ENCODE data around the gene ZNF506.

The ZNF506 gene

DNA sequence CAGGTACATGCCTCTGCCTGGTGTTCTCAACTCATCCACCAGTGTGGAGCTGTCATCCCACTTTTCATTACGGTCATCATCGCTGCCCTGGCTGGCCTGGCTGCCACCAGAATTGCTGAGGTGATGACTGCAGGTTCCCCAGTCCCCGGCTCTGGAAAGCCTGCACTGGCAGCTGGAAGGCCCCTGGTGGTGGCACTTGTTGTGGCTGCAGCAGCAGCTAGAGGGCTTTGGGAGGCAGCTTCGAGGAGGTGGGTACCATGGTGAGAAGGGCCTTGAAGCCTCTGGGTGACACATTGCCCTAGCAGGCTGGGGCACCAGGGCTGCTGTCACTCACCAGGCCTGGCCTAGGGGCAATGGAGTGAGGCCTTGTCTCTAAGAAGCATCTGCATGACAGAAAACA is 63.4 kb downstream of the ZNF506 start:
- no peaks in the 10 kb centered on the region for H3K9me3 ChIP-seq (ENCODE audit: control insufficient read depth in 5 of 5, low read length in 5 of 5)
- no peaks in the 10 kb centered on the region for H3K27me3 ChIP-seq (ENCODE audit: control insufficient read depth in 5 of 5, insufficient read depth in 4 of 5, low read length in 5 of 5)
- peaks cover 0 to 3% (median 0%) of the 10 kb centered on the region in 5 donors for H3K4me1 ChIP-seq (ENCODE audit: control insufficient read depth in 5 of 5, insufficient read depth in 5 of 5, low read length in 5 of 5)
- no peak overlapping the region for H3K9ac ChIP-seq (ENCODE audit: low read length in 5 of 5)
- no peak overlapping the region for H3K27ac ChIP-seq (ENCODE audit: low read depth, low read length)
- peaks cover 0 to 7% (median 0%) of the 10 kb centered on the region in 5 donors for H3K36me3 ChIP-seq (ENCODE audit: control insufficient read depth in 5 of 5, insufficient read depth in 5 of 5, low read length in 5 of 5)
- no peak overlapping the region for H3K4me3 ChIP-seq (ENCODE audit: low read depth in 1 of 5, low read length in 5 of 5)

DNA sequence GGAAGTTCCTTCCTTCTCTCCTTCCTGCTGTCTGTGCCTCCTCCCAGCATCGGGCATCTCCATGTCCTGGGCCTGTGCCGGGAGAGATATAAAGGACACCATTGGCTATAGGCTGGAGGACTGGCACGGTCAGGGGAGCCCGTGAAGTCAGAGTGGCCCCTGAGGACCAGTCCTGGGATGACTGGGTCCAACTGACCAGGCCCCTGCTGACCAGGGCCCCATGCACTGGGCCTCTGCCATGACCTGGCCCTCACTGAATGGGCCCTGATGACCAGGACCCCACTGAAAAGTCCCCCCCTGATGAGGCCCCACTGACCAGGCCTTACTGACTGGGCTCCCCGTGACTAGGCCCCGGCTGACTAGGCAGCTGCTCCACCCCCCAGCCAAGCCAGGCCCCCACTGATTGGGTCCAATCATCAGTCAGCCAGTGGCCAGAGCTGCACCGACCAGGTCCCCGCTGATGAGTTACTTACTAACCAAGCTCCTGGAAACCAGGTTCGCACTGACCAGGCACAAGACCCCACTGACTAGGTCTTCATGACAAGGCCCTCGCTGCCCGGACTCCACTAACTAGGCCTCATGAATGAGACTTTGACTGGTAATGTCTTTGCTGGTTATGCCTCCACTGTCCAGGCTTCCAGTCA is 68.7 kb downstream of the ZNF506 start:
- Histone ChIP-seq H3K27ac (ENCODE audit: low read depth, low read length) (no peak overlapping the region), H3K4me1 (ENCODE audit: control insufficient read depth in 5 of 5, insufficient read depth in 5 of 5, low read length in 5 of 5) (no peaks in the 10 kb centered on the region), H3K9me3 (ENCODE audit: control insufficient read depth in 5 of 5, low read length in 5 of 5) (no peaks in the 10 kb centered on the region), H3K4me3 (ENCODE audit: low read depth in 1 of 5, low read length in 5 of 5) (no peak overlapping the region), H3K27me3 (ENCODE audit: control insufficient read depth in 5 of 5, insufficient read depth in 4 of 5, low read length in 5 of 5) (no peaks in the 10 kb centered on the region), H3K36me3 (ENCODE audit: control insufficient read depth in 5 of 5, insufficient read depth in 5 of 5, low read length in 5 of 5) (peaks cover 0 to 3% (median 0%) of the 10 kb centered on the region in 5 donors), H3K9ac (ENCODE audit: low read length in 5 of 5) (no peak overlapping the region)

DNA sequence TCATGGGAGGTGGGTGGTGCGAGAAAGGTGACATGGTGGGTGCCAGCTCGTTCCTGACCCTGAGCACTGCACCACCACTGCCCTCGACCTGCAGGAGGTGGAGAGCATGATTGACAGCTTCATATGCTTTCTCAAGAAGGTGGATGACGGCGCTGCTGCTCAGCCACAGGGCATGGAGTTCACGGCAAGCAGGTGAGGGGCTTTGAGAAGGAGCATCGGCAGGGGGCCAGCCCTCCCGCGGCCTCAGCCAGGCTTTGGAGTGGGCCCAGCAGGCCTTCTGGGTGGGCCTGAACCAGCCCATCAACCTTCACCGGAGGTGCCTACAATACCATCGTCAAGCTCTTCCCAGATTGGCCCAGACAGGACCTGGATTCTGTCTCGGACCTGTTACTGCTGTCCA is 69.7 kb downstream of the ZNF506 start:
- no peaks in the 10 kb centered on the region for H3K4me1 ChIP-seq (ENCODE audit: control insufficient read depth in 5 of 5, insufficient read depth in 5 of 5, low read length in 5 of 5)

DNA sequence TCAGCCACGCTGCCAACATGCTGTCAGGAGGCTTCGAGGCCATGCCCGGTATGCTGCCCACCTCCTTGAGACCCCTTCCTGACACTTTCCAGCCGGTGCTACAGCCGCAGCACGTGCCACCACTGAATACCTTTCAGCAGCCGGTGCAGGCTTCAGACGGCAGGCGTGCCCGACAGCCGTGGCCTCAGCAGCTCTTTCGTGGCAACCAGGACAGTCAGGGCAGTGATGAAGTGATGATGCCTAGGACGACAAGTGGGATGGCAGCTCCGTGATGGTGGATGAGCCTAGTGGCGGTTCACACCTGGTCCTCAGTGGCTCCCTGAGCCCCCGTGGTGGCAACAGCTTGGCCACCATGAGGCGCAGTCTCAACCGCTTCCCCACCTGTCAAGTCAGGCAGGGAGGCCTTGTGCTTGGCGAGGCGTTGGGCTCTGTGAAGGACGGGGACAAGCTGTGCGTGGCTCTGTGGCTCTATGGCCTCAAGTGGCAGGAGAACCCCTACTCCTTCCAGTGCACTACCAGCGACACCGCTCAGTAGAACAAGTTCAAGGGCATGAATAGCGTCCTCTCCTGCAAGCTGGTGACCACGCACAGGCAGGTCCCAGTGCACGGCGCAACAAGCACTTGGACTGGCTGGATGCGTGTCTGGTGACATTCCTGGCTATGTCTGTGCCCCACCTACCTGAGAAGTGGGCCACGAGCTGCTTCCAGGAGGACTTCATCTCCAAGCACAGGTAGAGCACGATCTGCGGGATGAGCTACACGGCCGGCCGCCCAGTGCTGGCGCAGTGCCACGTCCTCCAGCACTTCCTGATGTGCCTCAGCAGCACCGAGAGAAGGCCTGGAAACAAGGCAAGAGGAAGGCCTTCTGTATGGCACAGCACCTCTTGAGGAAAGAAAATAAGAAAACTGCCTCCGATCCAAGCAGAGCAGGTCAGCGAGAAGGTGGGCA is 70.4 kb downstream of the ZNF506 start:
- no peak overlapping the region for H3K4me3 ChIP-seq (ENCODE audit: low read depth in 1 of 5, low read length in 5 of 5)
- peaks cover 0 to 3% (median 0%) of the 10 kb centered on the region in 5 donors for H3K27me3 ChIP-seq (ENCODE audit: control insufficient read depth in 5 of 5, insufficient read depth in 4 of 5, low read length in 5 of 5)
- H3K4me1 ChIP-seq (ENCODE audit: control insufficient read depth in 5 of 5, insufficient read depth in 5 of 5, low read length in 5 of 5): no peaks in the 10 kb centered on the region
- H3K9me3 ChIP-seq (ENCODE audit: control insufficient read depth in 5 of 5, low read length in 5 of 5): no peaks in the 10 kb centered on the region
- H3K9ac ChIP-seq (ENCODE audit: low read length in 5 of 5): no peak overlapping the region
- no peaks in the 10 kb centered on the region for H3K36me3 ChIP-seq (ENCODE audit: control insufficient read depth in 5 of 5, insufficient read depth in 5 of 5, low read length in 5 of 5)
- H3K27ac ChIP-seq (ENCODE audit: low read depth, low read length): no peak overlapping the region

More for the DNA sequence above, 69.7 kb downstream of the ZNF506 start:
- no peaks in the 10 kb centered on the region for H3K36me3 ChIP-seq (ENCODE audit: control insufficient read depth in 5 of 5, insufficient read depth in 5 of 5, low read length in 5 of 5)
- H3K27ac ChIP-seq (ENCODE audit: low read depth, low read length): no peak overlapping the region
- H3K9me3 ChIP-seq (ENCODE audit: control insufficient read depth in 5 of 5, low read length in 5 of 5): no peaks in the 10 kb centered on the region
- no peak overlapping the region for H3K4me3 ChIP-seq (ENCODE audit: low read depth in 1 of 5, low read length in 5 of 5)
- H3K9ac ChIP-seq (ENCODE audit: low read length in 5 of 5): no peak overlapping the region
- no peaks in the 10 kb centered on the region for H3K27me3 ChIP-seq (ENCODE audit: control insufficient read depth in 5 of 5, insufficient read depth in 4 of 5, low read length in 5 of 5)

DNA sequence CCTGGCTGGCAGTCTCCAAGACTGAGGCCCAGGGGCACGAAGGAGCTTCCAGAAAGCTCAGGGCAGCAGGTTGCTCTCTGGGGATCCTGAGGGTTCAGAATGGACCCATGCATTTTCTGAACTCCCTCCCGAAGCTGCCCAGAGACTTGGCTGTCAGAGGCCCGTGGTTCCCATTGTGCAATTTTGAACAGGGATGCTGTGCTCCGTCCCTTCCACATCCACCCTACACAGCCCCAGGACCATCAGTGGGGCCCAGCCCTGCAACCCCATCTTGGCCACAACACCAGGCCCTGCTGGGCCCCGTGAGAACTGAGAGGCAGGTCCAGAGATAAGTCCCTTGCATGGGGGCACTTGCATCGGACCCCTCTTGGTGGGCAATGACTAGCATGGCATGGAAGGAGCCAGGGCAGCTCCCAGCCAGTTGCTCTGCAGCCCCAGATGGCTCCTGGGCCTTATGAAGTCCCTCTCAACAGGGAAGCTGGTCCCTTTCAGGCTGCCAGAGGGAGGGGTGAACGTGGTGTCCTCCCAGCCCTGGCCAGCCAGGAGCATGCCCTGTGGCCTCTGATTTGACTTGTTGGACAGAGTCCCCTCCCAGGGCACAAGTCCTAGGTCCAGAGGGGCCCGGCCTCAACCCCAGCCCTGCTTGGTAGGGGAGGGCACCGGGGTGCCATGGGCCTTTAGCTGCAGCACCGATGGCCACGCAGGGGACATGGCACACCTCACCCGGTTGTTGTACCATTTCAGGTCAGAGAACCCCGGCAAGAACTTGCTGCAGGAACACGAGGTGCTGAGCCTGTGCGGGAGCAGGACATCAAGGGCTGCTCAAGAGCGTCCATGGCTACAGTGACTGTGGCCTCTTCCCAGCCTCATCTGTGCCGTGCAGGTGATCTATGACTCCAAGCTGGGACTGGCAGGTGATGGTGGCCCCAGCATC is 71.4 kb downstream of the ZNF506 start:
- Histone ChIP-seq H3K9ac (ENCODE audit: low read length in 5 of 5) (no peak overlapping the region), H3K4me1 (ENCODE audit: control insufficient read depth in 5 of 5, insufficient read depth in 5 of 5, low read length in 5 of 5) (no peaks in the 10 kb centered on the region), H3K4me3 (ENCODE audit: low read depth in 1 of 5, low read length in 5 of 5) (no peak overlapping the region), H3K36me3 (ENCODE audit: control insufficient read depth in 5 of 5, insufficient read depth in 5 of 5, low read length in 5 of 5) (no peaks in the 10 kb centered on the region), H3K9me3 (ENCODE audit: control insufficient read depth in 5 of 5, low read length in 5 of 5) (no peaks in the 10 kb centered on the region), H3K27ac (ENCODE audit: low read depth, low read length) (no peak overlapping the region), H3K27me3 (ENCODE audit: control insufficient read depth in 5 of 5, insufficient read depth in 4 of 5, low read length in 5 of 5) (peaks cover 0 to 3% (median 0%) of the 10 kb centered on the region in 5 donors)

DNA sequence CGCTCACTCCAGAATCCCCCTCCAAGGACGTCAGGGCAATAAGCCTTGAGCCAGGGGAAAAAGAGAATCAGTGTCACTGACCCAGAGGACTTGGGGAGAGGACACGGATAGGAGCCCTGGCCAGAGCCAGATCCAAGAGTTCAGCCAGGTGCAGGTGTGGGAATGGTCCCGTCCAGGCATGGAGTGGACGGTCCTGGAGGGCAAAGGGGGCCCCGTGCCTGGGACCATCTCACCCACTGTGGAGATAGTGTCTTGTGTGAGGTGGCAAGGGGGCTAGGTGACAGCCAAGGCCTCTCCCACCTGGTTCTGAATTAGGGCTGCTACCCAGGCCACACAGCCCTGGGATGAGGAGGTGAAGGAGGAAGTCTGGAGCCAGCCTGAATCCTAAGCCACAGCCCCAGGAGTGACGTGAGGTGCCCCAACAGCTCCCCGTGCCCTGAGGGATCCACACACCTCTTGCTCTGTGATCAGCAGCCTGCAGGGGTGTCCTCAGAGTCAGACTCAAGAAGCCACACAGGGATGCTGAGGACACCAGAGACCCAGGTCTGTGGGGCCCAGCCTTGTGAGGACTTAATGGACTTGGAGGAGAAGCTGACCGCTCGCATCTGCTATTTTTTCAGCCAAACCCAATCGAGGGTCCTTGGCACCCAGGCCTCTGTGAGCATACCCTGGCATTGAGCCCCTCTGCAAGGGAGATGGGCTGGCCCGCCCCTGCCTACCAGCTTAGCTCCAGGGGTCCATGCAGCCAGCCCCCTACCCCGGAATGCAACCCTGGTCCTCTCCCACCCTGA is 72.2 kb downstream of the ZNF506 start:
- no peaks in the 10 kb centered on the region for H3K9me3 ChIP-seq (ENCODE audit: control insufficient read depth in 5 of 5, low read length in 5 of 5)
- H3K27me3 ChIP-seq (ENCODE audit: control insufficient read depth in 5 of 5, insufficient read depth in 4 of 5, low read length in 5 of 5): peaks cover 0 to 3% (median 0%) of the 10 kb centered on the region in 5 donors
- H3K4me3 ChIP-seq (ENCODE audit: low read depth in 1 of 5, low read length in 5 of 5): no peak overlapping the region
- H3K27ac ChIP-seq (ENCODE audit: low read depth, low read length): no peak overlapping the region
- H3K9ac ChIP-seq (ENCODE audit: low read length in 5 of 5): no peak overlapping the region
- no peaks in the 10 kb centered on the region for H3K36me3 ChIP-seq (ENCODE audit: control insufficient read depth in 5 of 5, insufficient read depth in 5 of 5, low read length in 5 of 5)
- H3K4me1 ChIP-seq (ENCODE audit: control insufficient read depth in 5 of 5, insufficient read depth in 5 of 5, low read length in 5 of 5): no peaks in the 10 kb centered on the region

DNA sequence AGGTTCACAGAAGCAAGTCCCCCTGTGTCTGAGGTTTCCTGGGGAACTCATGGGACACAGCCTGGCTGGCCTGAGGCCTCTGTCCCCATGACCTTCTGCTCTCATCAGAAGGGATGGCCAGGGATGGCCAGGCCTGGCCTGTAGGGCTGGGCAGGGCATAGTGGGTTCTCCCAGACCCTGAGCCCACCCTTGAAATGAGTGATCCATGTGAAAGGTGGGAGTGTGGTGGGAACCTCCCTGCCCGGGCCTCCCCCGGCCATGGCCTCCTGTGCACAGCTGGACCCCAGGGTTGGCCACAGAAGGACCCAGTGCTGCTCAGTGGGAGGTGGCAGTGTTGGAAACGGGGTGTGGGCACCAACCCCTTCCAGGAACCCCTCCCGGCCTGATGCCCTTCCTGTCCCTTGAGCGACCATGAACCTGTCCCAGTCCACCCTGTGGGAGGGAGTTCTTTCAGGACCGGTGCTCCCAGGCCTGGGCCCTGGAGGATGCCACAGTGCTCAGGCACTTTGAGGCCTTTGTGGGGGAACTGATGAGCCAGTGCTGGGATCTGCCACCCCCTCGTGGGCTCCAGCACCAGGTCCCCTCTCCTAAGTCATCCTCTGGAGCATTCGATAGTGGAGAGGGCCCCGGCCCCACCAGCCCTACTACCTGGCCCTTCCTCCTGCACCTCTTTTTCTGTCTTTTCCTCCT is 73.2 kb downstream of the ZNF506 start:
- Histone ChIP-seq H3K4me3 (ENCODE audit: low read depth in 1 of 5, low read length in 5 of 5) (no peak overlapping the region), H3K9me3 (ENCODE audit: control insufficient read depth in 5 of 5, low read length in 5 of 5) (peaks cover 0 to 2% (median 0%) of the 10 kb centered on the region in 5 donors), H3K9ac (ENCODE audit: low read length in 5 of 5) (no peak overlapping the region), H3K27me3 (ENCODE audit: control insufficient read depth in 5 of 5, insufficient read depth in 4 of 5, low read length in 5 of 5) (peaks cover 0 to 3% (median 0%) of the 10 kb centered on the region in 5 donors), H3K4me1 (ENCODE audit: control insufficient read depth in 5 of 5, insufficient read depth in 5 of 5, low read length in 5 of 5) (no peaks in the 10 kb centered on the region), H3K36me3 (ENCODE audit: control insufficient read depth in 5 of 5, insufficient read depth in 5 of 5, low read length in 5 of 5) (no peaks in the 10 kb centered on the region), H3K27ac (ENCODE audit: low read depth, low read length) (no peak overlapping the region)

DNA sequence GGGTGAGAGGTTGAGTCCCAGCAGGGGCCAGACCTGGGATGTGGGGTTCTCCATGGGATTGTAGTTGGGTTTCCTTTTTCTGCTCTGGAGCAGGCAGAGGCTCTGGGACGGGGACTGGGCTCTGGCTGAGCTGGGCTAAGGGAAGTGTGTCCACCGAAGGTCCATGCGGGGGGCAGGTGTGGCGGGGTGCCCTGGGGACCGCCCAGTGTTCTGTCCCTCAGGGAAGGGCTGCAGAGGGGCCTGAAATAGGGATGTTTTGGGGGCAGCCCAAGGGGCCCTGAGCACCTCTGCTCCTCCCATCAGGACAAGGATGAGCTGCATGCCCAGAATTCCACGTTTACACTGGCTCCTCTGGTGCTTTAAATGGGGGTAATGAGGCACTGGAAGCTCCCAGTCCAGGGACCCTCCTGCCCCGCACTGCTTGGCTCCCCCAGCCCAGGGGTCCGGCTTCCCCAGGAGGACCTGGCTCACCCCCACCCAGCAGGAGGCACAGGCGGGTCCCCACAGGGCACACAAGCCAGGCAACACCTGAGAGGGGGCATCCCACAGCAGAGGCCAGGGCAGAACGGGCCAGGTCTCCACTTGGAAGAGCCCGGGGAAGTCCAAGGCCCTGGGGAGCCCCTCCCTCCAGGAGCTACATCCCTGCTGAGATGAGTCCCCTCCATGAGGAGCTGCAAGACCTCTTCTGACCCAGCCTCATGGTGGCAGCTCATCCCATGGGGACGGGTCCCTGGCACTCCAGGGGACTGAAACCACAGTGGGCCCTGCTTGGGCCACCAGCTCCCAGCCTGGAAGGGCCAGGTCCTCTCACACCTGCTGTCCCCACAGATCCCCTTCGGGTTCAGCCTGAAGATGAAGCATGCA is 74.0 kb downstream of the ZNF506 start:
- Histone ChIP-seq H3K9ac (ENCODE audit: low read length in 5 of 5) (no peak overlapping the region), H3K9me3 (ENCODE audit: control insufficient read depth in 5 of 5, low read length in 5 of 5) (peaks cover 0 to 2% (median 0%) of the 10 kb centered on the region in 5 donors), H3K27me3 (ENCODE audit: control insufficient read depth in 5 of 5, insufficient read depth in 4 of 5, low read length in 5 of 5) (peaks cover 0 to 3% (median 0%) of the 10 kb centered on the region in 5 donors), H3K4me1 (ENCODE audit: control insufficient read depth in 5 of 5, insufficient read depth in 5 of 5, low read length in 5 of 5) (no peaks in the 10 kb centered on the region), H3K4me3 (ENCODE audit: low read depth in 1 of 5, low read length in 5 of 5) (no peak overlapping the region), H3K27ac (ENCODE audit: low read depth, low read length) (no peak overlapping the region), H3K36me3 (ENCODE audit: control insufficient read depth in 5 of 5, insufficient read depth in 5 of 5, low read length in 5 of 5) (no peaks in the 10 kb centered on the region)

Measured in subcutaneous abdominal adipose tissue (tissue), 5 donors.